Bronchial epithelial cell (primary cell): ENCODE data around the gene SNTG2. TPM values are rescaled to one million over a fixed set of nuclear protein-coding genes. Genes with fewer than 3 reads are reported as not detected.
A peak's percentile ranks its signal among the peaks of the same experiment; 100 is the strongest.

Experiments used
- DNase-seq: peaks from one replicate; pipeline ENCODE4 v3.0.0-alpha.2; 2010; ENCODE audit warnings: low read depth
- FAIRE-seq: peaks from 2 replicates; lab custom pipeline; 2011; peaks lifted over from hg19 to GRCh38; lab: Jason Lieb, UNC
- H3K27me3 ChIP-seq: 2 replicates; pipeline ENCODE4 v1.5.1; 2011; ENCODE audit warnings: low read length; ENCODE audit not compliant: control insufficient read depth, insufficient read depth
- H3K36me3 ChIP-seq: 2 replicates; pipeline ENCODE4 v1.5.1; 2011; ENCODE audit warnings: low read length; ENCODE audit not compliant: control insufficient read depth, insufficient read depth
- H3K4me3 ChIP-seq: 2 replicates; pipeline ENCODE4 v1.5.1; 2011; ENCODE audit warnings: mild to moderate bottlenecking, low read depth, low read length, control low read depth
- total RNA-seq: library from RNA; depleted of rRNA; stranded (reverse); fragments of >200 nt; gene quantifications from 2 replicates; pipeline ENCODE4 v1.2.1, GENCODE V29; 2014
- TF ChIP-seq, protein P1 (sequence below): IDR thresholded peaks from 2 replicates; pipeline ENCODE4 v1.5.1; 2011; ENCODE audit warnings: mild to moderate bottlenecking, moderate library complexity, low read length, control low read depth, inconsistent platforms; ENCODE audit not compliant: insufficient read depth, severe bottlenecking

The SNTG2 gene
- total RNA-seq, 1 donor from 2014 or later = not detected

DNA sequence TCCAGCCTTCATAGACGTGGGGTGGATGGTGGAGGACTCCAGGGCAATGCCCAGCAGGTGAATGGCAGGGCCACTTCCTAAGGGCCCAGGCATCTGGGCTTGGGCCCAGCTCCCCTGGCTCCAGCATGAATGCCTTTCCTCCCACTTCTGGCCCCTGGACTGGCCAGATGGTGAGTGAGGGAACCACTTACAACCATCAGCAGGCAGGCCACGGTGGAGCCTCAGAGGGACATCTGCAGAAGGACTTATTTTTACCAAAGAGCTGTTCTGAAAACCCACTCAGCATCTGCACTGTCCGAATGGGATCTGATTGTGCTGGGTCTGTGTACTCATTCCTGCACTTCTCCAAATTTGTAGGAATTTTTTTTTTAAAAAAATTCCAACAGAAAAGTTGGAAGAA is 69.6 kb downstream of the SNTG2 start:
- no peak for DNase-seq
- Histone ChIP-seq H3K4me3 (no peak overlapping the region), H3K27me3 (no peaks in the 10 kb centered on the region), H3K36me3 (no peaks in the 10 kb centered on the region)
- TF ChIP-seq, protein P1, sequence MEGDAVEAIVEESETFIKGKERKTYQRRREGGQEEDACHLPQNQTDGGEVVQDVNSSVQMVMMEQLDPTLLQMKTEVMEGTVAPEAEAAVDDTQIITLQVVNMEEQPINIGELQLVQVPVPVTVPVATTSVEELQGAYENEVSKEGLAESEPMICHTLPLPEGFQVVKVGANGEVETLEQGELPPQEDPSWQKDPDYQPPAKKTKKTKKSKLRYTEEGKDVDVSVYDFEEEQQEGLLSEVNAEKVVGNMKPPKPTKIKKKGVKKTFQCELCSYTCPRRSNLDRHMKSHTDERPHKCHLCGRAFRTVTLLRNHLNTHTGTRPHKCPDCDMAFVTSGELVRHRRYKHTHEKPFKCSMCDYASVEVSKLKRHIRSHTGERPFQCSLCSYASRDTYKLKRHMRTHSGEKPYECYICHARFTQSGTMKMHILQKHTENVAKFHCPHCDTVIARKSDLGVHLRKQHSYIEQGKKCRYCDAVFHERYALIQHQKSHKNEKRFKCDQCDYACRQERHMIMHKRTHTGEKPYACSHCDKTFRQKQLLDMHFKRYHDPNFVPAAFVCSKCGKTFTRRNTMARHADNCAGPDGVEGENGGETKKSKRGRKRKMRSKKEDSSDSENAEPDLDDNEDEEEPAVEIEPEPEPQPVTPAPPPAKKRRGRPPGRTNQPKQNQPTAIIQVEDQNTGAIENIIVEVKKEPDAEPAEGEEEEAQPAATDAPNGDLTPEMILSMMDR = no peak
- FAIRE-seq = no peak

DNA sequence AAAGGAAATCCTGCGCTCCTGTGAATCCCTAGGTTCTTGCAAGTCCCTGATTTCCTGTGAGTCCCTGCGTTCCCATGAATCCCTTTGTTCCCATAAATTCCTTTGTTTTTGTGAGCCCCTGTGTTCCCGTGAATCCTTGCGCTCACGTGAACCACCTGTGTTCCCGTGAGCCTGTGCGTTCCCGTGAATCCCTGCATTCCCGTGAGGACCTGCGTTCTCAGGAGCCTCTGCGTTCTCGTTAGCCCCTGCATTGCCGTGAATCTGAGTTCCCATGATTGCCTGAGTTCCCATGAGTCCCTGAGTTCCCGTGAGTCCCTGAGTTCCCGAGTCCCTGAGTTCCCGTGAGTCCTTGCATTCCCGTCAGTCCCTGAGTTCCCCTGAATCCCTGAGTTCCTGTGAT is 71.5 kb downstream of the SNTG2 start:
- TF ChIP-seq, protein P1 = no peak
- no peak for FAIRE-seq
- Histone ChIP-seq H3K36me3 (no peaks in the 10 kb centered on the region), H3K4me3 (no peak overlapping the region), H3K27me3 (no peaks in the 10 kb centered on the region)
- DNase-seq = no peak

DNA sequence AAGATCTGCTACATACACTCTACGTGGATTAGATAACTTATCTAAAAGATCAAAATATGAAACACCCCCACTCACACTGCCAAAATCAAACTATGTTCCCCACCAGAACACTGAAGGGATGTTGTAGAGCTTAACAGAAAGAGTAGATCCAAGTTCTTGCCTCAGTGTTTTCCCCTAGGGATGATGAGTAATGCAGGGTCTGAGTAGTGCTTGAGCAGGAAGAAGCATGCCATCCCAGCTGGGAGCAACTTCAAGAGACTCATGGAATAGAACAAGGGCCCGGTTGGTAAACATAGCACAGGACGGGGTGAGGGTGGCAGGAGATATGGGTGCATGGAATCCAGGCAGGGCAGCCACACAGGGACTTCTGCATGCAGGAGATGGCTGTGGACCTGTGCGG is 74.3 kb downstream of the SNTG2 start:
- Histone ChIP-seq H3K4me3 (no peak overlapping the region), H3K36me3 (no peaks in the 10 kb centered on the region), H3K27me3 (no peaks in the 10 kb centered on the region)
- FAIRE-seq = no peak
- TF ChIP-seq, protein P1 = no peak
- DNase-seq = peak; percentile 48

DNA sequence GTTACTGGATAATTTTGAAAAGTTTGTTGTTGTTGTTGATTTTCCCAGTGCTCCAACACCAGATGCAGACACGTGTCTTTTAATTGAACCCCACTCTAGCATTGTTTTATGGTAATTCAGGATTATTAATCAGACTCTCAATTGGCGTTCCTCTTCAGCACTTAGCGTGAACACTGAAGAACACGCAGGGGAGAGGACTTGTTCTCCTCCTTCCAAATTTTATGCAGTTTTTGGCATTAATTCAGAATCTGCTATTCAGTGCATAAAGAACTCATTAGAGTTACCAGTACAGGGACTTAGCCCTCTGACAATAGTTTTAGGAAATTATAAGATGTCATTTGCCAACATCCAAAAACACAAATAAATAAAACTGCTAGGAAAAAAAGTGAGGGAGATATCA is 75.5 kb downstream of the SNTG2 start:
- FAIRE-seq (no peak), DNase-seq (no peak)
- Histone ChIP-seq H3K27me3 (no peaks in the 10 kb centered on the region), H3K36me3 (no peaks in the 10 kb centered on the region), H3K4me3 (no peak overlapping the region)
- TF ChIP-seq, protein P1 = no peak

DNA sequence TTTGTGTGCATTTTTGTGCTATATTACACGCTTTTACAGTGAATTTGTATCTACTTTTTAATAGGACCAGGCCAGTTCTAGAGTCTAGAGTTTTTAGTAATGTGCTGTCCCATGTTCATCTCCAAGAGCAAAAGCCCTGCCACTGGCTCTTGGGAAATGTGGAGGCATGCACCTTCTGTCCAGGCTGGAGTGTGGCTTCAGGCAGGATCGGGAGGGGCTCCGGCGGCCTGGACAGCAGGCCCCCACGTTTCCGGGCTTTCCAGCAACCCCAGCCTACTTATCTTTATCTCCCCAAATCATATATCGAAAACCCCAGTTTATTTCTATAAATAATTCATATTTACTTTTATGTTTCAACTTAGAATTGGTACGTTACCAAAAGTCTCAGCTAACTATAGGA is 78.2 kb downstream of the SNTG2 start:
- H3K4me3 ChIP-seq = no peak overlapping the region
- no peak for FAIRE-seq
- H3K36me3 ChIP-seq = no peaks in the 10 kb centered on the region
- H3K27me3 ChIP-seq = no peaks in the 10 kb centered on the region
- TF ChIP-seq, protein P1 = no peak
- DNase-seq = no peak

DNA sequence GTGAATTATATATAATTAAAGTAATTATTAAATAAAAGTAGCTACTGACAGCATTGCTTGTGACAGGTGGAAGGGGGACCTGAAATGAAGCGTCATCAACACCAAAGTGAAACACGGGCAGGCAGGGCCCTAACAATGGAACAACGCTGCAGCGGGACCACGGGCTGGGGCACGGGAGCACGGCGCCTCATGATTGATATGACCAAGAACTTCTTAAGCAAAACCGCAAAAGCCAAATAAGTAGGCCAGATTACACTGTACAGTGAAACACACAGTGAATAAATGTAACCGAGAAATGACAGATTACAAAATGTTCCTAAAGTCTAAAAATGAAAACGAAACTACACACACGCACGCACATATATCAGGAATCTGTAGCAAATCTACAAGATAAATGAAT is 81.4 kb downstream of the SNTG2 start:
- Histone ChIP-seq H3K27me3 (no peaks in the 10 kb centered on the region), H3K4me3 (no peak overlapping the region), H3K36me3 (no peaks in the 10 kb centered on the region)
- TF ChIP-seq, protein P1 = no peak
- FAIRE-seq = no peak
- DNase-seq = no peak
